GM15510 (cell line): ENCODE data around the gene CHST11.

ENCODE experiments used
- POLR2A ChIP-seq: IDR thresholded peaks from 3 replicates; pipeline ENCODE4 v1.6.1; 2011; ENCODE audit warnings: borderline replicate concordance; ENCODE audit not compliant: insufficient read length; ENCODE audit errors: extremely low read depth

The CHST11 gene

GRCh38 chr12:104565606-104566243 is 109.0 kb downstream of the CHST11 start:
- no peak for TF ChIP-seq POLR2A

GRCh38 chr12:104566244-104566993 is 109.7 kb downstream of the CHST11 start:
- TF ChIP-seq POLR2A: no peak

DNA sequence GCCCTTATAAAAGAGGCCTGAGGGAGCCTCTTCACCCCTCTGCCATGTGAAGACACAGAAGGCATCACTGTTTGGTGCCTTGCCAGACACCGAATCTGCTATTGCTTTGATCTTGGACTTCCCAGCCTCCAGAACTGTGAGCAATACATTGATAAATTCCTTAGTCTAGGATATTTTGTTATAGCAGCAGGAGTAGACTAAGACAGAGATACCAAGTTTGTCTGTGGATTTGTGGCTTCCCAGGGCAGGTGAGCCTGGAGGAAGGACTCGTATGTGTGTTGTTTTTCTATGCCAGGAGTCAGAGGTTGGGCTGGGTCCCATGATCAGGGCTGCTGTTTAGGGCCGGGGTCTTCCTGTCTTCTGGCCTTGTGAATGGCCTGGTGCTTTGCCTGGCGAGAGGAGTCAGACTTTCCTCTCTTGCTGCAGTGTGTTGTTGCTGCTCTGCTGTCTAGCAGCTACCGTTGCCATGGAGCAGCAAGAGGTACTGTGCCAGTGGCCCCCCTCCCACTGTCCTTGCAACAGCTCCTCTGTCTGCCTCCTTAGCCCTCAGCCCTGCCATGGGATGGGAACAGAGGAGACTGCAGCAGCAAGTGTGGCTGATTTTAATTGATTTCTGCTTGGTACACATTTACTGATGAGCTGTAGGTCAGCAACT is 111.2 kb downstream of the CHST11 start:
- TF ChIP-seq POLR2A: no peak

DNA sequence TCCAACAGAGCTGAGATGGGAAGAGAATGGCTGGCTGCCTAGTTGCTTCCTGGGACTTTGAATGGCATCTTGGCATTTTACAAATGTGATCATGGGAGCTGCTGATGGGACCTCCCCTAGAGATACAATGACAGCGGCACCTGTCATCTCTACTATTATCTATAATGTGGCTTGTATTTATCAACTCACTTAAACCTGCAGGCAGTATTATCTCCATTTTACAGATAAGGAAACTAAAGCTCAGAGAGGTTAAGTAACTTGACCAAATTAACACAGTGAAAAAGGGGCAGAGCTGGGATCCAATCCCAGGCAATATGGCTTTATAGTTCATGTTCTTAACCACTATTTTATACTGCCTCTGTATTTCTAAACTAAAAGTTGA is 111.7 kb downstream of the CHST11 start:
- no peak for TF ChIP-seq POLR2A

DNA sequence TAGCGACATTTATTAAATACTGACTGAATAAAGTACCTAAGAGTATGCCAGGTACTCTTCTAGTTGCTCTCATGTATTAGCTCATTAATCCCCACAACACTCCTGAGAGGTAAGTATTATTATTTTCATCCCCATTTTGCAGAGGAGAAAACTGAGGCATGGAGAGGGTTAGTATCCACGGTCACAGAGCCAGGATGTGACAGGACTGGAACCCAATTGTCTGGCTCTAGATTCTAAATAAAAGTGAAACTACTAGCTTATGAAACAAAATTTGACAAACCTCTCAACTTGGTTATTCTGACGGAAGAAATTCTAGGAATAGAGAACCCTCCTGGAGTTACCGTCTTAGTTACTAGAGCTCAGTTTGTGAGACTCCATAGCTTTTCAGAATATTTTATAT is 112.2 kb downstream of the CHST11 start:
- TF ChIP-seq POLR2A: no peak

DNA sequence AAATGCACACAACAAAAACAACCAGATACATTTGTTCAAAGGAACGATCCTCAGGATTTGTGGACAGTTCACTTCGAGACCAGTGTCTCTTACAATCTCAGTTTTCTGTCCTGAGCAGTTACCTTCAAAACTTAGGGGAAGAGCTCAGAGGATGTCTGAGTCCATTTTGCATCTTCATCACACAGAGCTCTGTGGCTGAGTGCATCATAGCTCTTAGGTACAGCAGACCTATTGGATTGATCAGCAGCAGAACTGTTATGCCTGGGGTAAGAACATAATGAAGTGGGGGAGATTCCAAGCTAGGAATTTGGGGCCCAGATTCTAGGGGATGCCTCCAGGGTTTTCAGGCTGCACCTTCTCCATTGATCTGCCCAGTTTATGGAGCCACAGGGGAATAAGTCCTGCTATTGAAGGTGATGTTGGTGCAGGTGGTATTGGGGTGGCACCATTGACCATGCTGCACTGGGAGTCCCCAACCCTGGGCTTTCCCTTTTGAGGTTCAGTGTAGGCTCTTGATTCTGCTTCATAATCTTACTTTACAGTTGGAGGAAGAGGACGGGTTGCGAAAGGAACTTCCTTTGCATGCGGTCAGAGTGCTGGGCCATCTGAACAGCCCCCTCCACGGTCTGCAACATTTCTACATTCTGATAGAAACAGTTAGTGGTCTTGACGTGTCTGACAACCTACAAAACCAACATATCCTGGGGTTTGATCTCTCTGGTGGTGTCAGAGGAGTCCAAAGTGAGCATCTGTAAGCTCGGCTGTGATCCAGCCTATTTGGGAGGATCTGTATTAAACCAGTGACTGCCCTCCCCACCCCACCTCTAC is 112.8 kb downstream of the CHST11 start:
- TF ChIP-seq POLR2A: no peak

DNA sequence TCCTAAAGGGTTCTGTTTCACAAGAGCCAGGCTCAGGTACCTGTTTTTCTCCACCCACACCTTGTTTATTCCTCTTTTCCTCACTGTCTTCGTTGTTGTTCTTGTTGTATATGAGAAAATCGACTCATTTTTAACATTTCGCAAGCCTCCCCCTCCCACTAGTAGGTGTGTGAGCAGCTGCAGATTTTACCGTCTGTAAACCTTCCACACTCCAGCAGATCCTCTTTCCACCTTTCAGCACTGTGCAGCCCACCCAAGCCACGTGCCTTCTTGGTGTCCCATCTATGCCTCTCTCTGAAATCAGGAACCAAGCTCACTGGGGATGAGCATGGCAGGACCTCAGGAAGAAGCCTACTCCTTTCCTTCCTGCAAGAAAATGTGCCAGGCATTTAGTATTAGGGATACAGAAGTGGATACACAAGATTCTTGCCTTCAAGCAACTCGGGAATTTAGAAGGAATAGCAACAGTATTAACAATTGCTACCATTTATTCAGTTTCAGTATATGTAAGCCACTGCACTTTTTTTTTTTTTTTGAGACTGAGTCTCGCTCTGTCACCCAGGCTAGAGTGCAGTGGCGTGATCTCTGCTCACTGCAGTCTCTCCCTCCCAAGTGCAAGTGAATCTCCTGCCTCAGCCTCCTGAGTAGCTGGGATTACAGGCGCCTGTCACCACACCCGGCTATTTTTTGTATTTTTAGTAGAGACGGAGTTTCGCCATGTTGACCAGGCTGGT is 113.6 kb downstream of the CHST11 start:
- TF ChIP-seq POLR2A: no peak

- no peak for TF ChIP-seq POLR2A
These were observed 114.6 kb downstream of the CHST11 start for GRCh38 chr12:104571328-104571727.

- TF ChIP-seq POLR2A: no peak
These were observed 118.9 kb downstream of the CHST11 start for GRCh38 chr12:104575442-104576186.

- no peak for TF ChIP-seq POLR2A
These were observed 119.5 kb downstream of the CHST11 start for GRCh38 chr12:104576187-104576778.

DNA sequence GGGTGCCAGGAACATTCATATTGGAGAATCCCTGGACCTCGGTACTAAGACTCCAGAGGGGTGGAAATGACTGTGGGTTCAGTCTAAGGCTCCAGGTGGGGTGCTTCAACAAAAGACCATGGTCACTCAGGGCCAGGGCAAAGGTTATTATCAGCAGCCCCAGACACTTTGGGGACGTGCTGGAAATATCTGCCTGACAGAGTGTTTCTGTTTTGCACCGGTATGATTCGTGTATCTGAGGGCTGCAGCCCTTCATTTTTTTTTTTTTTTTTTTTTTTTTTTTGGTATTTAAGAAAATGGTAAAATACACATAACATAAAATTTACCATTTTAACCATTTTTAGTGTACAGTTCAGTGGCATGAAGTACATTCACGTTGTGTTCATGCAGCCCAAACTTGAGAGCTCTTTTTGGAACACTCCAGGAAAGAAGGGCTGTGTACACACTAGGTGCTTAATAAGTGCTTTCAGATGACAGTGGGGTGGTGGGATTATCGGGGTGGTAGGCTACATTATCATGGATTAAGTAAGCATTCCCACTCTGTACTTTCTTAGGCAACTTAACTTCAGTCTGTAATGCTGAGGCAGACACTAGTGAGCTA is 120.3 kb downstream of the CHST11 start:
- TF ChIP-seq POLR2A: no peak

GRCh38 chr12:104577581-104577981 is 120.8 kb downstream of the CHST11 start:
- no peak for TF ChIP-seq POLR2A

DNA sequence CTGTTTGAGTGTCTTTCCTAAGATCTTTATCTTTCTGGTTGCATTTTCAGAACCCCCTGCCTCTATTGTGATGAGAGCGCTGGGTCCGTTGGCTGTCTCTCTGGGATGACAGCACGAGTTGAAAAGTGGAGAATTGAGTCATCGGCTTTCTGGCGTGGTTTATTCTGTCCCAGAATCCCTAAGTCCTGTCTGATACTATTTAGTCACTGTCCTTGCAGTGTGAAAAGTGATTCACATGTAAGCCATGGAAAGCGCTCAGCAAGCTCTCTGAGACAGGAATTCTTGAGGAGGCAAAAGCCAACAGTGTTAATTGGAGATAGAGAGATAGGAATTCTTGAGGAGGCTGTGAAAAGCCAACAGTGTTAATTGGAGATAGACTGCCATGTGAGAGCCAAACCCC is 121.7 kb downstream of the CHST11 start:
- no peak for TF ChIP-seq POLR2A

DNA sequence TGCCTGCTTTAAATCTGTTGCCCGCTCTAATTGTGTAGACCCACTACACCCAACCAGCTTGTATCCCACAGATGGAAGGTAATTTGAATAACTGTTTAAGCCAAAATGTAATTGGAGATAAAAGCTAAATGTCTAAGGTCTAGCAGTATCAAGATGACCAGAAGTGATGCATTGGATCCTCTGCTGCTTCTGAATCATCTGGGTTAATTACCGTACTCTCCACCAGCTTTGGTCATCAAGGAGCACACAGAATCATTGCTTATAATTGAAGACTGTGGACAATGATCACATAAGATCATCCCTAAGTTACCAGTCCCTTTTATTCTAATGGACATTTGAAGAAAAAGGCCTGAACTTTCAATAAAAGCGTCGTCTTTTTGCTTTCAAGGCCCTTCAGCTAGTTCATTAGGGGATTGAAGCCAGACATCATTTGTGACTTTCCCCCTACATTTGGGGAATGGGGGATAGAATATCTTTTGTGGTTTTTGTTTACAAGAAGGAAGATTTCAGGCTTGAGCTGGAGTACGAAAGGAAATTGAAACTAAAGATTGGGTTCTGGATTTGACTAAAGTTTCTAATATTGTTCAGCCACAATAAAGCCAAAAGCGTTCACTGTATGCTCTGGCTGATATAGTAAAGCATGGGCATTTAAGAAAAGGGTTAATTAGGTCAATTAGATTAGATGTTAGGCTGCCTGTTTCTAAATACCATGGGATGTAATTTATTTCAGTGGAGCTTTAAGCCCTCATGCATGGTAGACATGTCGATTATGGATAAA is 123.2 kb downstream of the CHST11 start:
- TF ChIP-seq POLR2A: no peak
